ENCODE data around the gene SEPSECS.

SEPSECS gene

DNA sequence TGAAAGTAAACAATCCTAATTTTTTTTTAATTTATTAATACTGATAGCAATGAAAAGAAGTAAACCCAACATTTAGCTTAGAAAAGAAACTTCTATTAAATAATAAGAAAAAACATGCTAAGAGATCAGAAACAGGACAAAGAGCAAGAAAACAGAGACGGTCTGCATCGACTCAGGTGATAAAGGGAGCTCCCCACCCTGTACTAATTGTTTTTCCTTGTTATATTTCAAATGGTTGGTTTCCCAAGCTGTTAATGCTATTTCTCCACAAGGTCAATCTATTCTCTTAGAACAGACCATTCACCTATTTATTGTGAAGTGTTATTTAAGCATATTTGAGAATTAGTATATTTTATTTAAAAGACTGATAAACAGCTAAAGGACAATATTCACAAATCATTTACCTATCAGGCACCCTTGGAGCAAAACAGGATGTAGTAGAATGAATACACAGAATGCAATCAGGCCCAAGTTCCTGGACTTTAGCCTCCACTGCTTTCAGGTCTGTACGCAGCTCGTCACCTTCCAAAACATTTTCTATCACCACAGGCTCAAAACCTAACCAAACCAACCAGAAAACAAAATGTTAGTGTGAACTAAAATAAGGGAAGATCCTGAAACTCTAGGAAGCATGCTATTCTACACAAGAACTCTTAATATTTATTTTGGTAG, 5.5 kb downstream of the SEPSECS start:
- DNase-seq = no peak

DNA sequence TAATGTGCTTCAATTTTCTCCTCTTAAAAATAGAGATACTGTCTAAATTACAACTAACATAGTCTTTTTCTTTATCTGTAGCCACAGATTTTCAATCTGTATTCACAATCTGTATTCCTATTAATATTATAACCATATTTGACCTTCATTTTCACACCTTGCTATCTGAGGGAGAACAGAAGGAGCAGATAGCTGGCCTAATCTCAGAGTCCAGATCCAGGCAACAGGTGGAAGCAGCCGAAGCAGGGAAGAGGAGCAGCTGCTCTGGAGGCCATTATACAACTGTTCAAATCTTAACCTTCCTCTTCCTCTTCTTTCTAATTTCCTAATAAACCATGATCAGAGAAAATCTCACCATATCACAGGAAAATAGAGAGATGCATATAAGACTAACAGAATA, 14.2 kb downstream of the SEPSECS start:
- no peak for DNase-seq

DNA sequence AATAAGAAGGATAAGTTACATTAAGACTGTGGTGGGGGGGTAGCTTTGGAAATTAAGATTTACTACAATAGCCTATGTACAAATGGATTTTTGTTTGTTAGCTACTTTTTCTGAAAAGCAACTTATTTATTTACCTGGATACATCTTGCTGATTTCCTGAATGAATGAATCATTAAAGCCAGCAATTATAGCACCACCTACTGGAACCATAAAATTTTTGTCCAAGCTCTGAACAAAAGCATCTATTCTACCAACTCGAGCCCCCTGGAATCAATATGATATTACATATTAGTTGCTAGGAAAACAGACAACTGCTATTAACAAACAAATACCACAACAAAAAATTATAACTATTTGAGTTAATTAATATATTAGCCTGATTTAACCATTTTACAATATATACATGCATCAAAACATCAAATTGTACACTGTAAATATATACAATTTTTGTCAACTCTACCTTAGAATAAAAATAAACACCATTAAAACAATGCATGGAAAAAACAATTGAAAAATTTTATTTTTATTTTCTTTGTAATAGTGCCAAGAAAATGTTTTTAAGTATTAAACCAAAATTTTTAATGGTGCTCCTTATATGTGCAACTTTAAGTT, 15.3 kb downstream of the SEPSECS start:
- DNase-seq = no peak

DNA sequence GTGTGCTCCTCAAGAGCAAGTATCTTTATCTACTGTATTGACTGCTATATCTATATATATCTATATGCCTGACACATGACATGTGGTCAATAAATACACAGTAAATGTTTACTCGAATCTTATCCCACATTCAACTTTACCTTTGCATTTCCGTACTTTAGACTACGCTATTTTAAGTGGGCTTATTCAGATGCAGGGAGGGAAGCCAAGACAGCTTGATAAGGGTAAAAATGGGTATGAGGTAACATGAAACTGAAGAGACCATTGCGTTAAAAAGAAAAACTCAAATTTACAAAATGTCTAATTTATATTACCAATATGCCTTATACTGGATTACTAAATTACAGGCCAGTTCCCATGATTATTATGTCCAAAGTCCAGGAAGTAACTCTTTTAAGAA, 17.8 kb downstream of the SEPSECS start:
- no peak for DNase-seq

DNA sequence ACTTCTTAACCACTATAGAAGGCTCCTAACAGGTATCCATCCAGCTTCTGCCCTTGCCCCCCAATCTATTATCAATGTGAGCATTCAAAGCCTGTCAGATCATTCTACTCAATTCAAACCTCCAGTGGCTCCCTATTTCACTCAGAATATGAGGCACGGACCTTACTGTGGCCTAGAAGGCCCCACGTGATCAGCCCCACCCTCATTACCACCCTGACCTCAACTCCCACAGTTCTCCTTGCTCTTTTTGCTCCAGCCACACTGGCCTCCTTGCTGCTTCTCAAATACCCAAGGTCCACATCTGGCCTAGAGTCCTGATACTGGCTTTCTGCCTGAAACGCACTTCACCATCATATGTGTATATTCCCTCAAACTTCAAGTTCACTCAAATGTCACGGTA, 18.7 kb downstream of the SEPSECS start:
- DNase-seq = no peak

DNA sequence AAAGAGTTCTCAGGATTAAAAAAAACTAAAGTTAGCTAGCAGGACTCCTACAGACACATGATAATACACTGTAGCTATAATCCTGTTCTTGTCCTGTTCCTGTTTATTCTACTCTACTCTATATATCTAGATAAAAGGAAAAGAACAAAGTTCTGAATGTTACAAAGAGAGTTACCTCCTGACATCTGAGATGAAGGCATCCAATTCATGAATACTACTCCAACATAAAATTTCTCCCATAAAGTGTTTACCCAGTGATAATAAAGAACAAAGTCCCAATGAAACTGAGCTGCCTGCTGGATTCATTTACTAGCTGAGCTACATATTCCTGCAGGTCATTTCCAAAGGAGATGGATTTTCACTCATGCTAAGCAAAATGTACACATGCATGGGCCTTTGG, 27.1 kb downstream of the SEPSECS start:
- no peak for DNase-seq

DNA sequence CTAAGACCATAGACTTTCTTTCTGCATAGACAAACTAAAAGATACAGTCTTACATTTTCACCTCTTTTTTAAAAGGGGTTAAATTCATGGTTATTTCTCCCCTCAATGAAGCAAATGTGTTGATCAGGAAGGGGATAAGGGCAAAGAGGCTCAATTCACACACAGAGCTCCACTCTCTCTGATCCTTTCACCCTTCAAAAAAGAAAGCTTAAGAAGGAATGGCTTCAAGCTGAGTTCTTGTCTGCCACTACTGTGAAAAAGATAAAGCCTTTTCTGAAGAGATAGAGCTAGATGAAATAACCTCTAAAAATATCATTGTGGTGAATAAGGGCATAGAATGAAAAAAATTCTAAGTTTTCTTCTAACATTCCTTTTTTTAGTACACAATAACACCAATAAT, 28.3 kb downstream of the SEPSECS start:
- DNase-seq = no peak

DNA sequence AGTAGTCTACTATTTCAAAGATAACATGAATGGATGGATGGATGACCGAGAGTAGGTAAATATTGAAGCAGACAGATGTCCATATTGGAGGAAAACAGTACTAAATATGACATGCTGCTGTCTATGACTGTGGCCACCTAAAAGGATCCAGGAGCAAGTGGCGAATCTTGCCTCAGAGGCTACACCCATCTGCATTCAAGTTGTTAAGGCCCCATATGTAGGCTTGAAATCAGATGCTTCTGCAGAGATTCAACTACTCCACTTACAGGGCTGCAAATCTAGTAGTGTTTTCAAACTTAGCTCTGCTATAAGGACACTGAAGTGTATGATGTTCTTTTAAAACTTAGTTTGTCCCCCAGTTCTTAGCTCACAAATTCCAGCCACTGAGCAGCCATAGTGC, 28.9 kb downstream of the SEPSECS start:
- no peak for DNase-seq

DNA sequence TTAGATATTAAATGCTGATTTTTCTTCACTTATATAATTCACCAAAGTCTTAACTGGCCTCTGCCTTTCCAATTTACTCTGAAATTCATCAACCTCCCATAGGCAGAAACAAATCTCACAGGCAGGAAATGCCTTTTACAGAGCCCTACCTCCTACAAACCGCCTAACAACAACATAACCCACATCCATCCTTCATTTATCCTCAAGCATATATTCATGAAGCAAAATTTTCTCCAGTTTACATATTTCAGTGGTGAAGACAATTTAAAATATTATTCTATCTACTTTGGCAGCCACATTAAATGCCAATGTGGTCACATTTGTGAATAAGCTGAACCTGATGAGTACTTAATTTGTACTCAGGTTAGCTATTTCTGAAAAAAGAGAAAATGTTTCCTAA, 30.3 kb downstream of the SEPSECS start:
- no peak for DNase-seq

DNA sequence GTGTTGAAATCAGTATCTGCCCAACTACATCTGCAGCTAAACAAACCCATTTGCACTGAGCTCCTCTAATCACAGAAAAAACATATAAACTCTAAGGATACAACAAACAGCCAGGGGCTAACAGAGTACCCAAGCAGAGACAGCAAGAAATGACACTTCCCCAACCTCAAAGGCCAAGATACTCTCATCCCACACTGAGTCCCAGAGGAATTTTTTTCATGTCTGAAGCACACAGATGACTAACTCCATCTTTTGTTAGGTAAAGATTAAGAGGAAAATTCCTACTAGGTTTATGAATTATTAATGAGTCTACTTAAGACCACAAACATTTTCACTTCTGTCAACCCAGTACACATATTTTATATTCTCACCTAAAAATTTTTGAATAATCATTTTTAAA, 31.6 kb downstream of the SEPSECS start:
- DNase-seq = no peak

DNA sequence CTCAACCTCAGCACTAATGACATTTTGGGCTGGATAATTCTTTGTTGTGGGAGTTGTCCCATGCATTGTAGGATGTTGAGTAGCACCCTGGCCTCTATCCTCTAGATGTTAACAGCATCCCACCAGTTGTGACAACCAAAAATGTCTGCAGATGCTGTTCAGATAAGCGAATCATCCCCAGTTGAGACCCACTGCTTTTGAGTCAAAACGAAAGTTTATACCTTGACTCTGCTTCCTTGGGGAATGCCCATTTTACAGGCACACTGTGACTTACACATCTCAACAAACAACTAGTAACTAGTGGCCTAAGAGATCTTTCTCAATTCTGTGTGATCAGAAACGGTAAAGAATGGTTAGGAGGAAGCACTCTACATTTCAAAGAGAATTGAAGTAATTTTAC, 37.0 kb downstream of the SEPSECS start:
- no peak for DNase-seq

DNA sequence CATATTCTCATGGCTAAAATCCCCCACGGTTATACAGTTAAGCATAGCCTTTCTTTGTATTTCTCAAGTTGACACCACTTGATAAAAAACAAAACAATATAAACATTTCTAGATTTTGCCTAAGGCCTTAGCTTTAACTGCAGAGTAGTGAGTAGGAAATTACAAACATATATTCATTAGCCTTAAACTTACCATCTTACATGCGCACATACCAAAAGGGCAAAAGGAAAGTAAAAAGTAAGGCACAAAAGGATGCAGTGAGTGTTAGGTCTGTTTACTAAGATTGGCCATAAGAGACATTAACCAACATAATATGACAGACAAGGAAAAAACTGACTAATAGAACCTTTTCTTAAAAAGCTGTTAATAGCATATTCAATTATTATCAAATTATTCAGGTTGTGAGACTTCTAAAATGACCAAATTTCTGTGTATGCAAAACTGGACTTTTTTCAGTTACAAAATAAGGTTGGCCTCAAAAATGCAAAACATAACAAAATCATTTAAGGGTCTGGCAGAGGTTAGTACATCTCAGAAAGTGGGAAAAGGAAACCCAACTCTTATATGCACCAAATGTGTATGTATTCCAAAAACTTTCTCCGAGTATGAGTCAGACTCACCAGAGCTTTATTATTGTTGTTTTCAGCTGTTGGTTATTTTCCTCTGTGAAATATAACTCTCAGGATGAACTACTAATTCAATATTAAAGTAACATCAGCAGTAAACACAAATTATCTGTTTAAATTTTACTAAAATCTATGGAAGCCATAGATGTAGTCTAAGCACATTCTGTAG, 39.9 kb downstream of the SEPSECS start:
- no peak for DNase-seq

DNA sequence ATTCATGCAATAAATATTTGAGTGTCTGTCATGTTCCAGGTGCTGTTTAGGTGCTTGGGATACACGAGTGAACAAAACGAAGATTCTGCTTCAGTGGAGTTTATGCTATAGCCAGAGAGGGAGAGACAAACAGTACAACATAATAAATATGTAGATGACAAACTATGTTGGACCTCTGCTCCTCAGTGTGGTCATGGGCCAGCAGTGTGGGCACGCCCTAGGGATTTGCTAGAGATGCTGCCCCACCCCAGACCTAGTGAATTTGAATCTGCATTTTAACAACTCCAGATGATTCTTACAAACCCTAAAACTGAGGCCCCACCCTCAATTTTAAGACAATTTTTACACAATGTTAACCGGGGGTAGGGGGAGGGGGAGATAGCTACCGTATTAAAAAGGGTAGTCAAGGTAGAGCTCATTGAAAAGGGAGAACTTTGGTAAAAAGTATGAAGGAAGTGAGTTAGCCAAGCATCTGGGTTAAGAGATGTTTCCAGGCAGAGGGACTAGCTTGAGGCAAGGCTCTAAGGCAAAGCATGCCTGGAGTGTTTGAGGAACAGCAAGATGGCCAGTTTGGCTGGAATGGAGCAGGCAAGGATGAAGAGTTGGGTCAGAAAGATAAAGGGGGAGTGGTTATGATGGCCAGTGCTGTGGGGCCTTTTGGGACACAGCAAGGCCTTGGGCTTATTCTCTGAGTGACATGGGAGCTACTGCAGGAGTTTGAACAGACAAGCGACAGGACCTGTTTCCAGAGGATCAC, 42.4 kb downstream of the SEPSECS start:
- DNase-seq = no peak

DNA sequence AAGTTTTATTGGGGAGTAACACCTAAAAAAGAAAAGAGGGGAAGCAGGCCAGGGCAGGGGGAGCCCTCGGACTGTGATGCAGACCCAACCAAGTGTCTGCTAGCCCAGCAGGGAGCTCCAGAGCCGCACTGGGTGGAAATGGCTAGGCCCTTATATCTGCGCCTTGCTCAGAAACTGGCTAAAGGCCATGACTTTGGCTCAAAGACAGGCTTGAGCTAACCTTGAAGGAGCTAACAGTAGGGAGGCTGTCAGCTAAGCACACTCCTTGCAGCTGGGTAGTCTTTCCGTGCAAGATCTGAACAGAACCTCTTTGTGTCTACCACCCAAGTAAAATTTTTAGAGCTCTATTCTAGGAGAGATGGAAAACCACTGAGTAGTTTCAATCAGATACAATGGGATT, 43.0 kb downstream of the SEPSECS start:
- DNase-seq = no peak

DNA sequence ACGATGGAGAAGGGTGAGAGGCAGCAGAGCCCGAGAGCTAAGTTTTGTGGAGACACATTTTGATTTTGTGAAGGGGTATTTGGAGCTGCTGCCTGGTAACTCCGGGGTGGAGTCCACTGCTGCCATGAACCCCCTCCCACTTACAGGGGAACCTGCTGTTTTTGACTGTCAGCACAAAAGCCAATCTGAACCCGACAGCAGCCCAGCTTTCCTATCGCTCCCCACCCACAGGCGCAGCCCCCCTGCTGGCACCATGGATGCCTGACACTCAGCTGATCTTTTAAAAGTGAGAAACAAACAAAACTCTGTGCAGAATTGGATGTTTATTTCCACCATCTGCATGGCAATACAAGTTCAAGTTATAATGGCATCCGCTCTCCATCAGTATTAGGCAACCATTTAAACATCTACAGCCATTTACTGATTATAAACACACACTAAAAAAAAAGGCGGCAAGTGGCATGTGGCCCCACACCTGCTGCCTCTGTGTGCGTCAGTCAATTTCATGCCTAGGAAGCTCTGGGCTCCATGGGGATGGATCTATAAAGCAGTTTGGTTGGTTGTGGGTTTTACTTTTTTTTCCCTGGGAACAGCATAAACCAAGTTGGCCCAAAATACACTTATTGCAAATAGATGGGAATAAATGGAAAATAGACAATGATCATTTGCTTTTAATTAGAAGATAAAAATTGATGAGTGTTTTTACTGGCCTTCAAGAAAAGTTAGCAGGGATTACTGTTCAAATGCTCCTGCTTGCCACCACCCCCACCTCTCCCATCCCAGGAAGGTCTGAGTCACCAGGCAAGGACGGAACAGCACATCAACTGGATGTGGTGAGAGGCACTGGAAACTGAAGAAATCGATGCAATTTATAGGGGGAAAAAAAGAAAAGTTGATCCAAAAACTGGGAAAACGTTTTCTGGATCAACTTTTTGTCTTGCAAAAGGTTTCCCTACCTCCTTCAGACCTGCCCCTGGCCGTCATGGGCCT, 46.0 kb downstream of the SEPSECS start:
- DNase-seq = no peak

DNA sequence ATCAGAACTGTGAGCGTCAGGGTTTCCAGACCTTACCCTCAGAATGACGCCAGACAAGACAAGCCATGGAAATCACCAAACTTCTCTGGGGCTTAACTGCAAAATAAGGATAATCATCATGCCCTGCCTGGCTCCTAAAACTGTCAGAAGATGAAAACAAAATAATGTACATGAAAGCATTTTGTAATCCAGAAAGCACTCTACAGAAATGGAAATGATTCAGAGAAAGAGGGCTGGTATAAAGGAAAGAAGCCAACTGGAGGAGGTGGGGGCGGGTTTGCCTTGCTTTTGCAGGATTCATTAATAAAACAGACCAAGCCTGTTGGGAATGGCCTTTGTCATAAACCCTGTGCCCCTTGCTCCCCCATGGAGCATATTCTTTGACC, 47.3 kb downstream of the SEPSECS start:
- DNase-seq = no peak

DNA sequence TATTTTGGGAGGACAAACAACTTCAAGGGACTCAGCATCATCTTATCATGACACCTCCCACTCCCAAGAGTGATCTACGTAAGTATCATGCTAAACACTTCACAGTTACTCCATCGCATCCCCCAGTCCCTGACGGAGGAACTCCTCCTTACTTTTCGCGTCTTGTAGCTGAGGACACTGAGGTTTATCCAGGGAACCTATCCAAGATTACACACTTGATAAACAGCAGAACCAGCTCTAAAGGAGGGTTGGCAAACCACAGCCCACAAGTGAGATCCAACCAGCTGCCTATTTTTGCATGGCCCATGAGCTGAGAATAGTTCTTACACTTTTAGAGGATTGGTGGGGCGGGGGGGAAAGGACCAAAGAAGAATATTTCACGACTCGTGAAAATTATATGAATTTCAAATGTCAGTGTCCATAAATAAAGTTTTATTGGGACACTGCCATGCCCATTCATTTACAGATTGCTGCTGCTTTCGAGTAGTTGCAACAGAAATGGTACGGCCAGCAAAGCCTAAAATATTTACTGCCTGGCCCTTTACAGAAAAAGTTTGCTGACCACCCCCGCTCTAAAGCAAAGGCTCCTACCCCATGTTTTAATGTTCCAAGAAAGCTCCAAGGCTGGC, 47.8 kb downstream of the SEPSECS start:
- DNase-seq = no peak

DNA sequence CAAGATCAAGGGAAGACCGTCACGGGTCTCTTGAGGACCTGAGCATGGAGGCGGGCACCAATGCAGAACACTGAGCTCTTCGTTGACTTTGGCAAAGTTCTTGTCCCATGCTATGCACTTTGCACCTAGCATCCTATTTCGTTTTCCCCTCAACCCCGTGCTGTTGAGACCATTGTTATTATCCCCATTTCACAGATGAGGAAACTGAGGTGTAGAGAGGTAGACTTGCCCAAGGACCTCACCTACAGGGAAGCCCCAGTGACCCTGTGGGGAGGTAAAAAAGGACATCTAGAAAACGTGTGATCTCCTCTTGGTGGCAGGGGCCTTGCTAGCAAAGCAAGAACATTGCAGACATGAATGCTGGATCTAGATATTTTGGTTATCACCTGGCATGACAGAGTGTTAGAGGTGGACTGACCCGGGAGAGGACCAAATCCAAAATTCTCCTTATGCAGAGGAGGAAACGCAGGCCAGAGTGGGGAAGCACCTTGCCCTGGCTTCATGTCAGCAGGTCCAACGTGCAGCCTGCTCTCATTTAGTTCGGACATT, 48.5 kb downstream of the SEPSECS start:
- DNase-seq = no peak

DNA sequence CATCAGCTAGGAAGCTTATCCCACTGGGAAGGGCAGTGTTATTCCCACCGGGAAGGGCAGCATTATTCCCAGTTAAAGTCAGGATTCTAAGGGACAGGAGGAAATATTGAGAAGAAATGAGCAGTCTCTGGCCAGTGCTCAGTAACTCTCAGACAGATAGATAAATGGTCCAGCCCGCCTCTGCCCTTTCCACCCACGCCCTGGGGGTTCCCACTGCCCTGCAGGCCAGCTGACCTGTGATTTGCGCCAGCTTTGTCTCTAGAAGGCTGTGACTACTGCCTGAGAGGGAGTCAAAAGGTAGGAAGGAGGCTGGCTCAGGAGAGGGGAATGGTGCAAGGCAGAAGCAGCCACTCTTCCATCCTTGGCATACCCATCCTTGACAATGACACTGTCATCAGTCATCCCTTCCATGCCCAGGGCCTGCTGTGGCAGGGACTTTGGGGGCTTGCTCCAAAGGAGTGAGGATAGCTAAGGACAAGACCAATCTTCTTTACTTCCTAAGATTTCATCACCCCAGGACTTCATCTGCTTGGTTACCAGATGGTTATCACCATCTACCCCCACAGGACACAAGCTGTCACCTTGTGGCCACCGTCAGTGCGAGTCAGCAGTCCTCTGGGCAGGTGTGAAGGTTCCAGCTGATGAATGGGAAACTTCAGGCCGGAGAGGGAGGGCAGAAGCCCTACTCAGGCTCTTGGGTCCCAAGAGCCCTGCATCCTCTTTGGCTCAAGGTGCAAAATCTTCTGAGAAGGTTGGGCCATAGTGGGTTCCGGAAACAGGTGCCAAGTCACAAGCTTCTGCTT, 49.5 kb downstream of the SEPSECS start:
- no peak for DNase-seq

DNA sequence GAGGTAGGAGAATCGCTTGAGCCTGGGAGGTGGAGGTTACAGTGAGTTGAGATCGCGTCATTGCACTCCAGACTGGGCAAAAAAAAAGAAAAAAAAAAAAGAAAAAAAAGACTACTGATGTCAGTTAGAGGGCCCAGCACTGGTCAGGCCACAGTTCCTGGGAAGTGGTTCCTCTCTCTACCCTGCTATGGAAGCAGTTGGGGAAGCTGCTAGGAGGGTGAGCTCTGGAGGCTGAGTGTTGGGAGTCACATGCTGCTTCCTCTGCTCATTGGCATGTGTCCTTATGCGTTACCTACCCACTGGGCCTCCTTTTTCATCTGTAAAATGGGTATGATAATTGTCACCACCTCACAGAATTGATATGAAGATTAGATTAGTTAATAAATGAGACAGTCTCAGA, 50.7 kb downstream of the SEPSECS start:
- DNase-seq = no peak

DNA sequence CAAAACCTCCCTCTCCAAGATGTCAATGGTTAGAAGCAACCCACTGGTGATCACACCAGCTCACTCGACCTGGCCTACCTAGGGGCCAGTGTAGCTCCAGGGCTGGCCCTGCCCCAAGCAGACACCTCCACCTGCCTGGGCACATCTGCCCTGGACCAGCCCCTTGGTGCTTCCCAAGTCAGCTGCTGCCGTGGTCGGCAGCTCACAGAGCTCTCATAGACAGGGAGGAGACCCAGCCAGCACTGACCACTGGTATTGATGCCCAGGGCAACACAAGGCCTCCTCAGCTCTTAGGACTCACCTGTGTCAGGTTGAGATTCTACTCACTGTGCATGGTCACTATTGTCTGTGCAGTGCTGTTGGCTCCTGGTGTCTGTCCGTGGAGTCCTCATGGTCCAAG, 51.7 kb downstream of the SEPSECS start:
- DNase-seq = no peak

Measured in CD4-positive, alpha-beta T cell treated with Interleukin-15 for 1 hour (primary cell).